ENCODE data around the gene PIP4K2C.
"Not testable (repeated sequence)": the region's sequence is repeated elsewhere in the genome, so short reads cannot be mapped to it uniquely, and the experiment has no call there.

Gene PIP4K2C

GRCh38 chr12:57641699-57642442 lies 50.9 kb downstream of the PIP4K2C start:
- DNase-seq, result no peak

DNA sequence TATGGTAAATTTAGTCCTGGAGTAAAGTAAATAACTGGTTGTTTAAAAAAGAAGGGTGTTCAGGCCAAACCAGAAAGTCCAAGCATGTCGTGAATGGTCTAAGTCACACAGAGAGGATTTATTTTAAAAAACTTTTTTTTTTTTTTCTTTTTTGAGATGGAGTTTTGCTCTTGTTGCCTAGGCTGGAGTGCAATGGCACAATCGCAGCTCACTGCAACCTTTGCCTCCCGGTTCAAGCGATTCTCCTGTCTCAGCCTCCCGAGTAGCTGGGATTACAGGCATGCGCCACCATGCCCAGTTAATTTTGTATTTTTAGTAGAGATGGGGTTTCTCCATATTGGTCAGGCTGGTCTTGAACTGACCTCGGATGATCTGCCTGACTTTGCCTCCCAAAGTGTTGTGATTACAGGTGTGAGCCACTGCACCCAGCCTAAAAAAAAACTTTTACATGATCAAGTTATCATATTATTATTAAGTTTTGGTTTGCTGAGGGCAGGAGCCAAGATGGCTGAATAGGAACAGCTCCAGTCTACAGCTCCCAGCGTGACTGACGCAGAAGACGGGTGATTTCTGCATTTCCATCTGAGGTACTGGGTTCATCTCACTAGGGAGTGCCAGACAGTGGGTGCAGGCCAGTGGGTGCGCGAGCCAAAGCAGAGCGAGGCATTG lies 55.1 kb downstream of the PIP4K2C start:
- DNase-seq, result peak; percentile 48

DNA sequence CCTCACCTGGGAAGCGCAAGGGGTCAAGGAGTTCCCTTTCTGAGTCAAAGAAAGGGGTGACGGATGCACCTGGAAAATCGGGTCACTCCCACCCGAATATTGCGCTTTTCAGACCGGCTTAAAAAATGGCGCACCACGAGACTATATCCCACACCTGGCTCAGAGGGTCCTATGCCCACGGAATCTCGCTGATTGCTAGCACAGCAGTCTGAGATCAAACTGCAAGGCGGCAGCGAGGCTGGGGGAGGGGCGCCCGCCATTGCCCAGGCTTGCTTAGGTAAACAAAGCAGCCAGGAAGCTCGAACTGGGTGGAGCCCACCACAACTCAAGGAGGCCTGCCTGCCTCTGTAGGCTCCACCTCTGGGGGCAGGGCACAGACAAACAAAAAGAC lies 55.7 kb downstream of the PIP4K2C start:
- not testable (repeated sequence) for DNase-seq

All from RPMI8226 (cell line).